ENCODE measurements around the gene XPC. TPM values are rescaled to one million over a fixed set of nuclear protein-coding genes. Genes with fewer than 3 reads are reported as not detected.

XPC gene
- polyA plus RNA-seq, 3 donors: 13.4 to 22.0 (median 15.5) TPM

- Mint-ChIP-seq H3K4me3 (no peak overlapping the region), H3K36me3 (peaks cover 56 to 69% of the 10 kb centered on the region in 2 donors), H3K27me3 (ENCODE audit: low read depth in 3 of 3) (no peaks in the 10 kb centered on the region), H3K27ac (no peak overlapping the region), H3K4me1 (peaks cover 6% of the 10 kb centered on the region), H3K9me3 (no peaks in the 10 kb centered on the region)
- H3K27ac ChIP-seq (ENCODE audit: low read depth in 1 of 2, low read length in 2 of 2): no peak overlapping the region
- H2AFZ ChIP-seq (ENCODE audit: insufficient read depth, low read depth, low read length, poor library complexity, severe bottlenecking): no peak overlapping the region
- 100% methylated on average over 1 of the region's 4 CpGs for WGBS (ENCODE audit: insufficient coverage)
- H3K36me3 ChIP-seq (replicated peaks in 1 of 2; ENCODE audit: control insufficient read depth in 1 of 2, insufficient read depth in 2 of 2, low read length in 2 of 2): peaks cover 30 to 56% of the 10 kb centered on the region in 2 donors
- intact Hi-C loops (cut with micrococcal nuclease): no loop called here
- H3K79me2 ChIP-seq (ENCODE audit: insufficient read depth, low read length): peaks cover 9% of the 10 kb centered on the region
- no peak for TF ChIP-seq CTCF (IDR thresholded peaks at IDR 0.05)
- DNase-seq: no peak
- H4K20me1 ChIP-seq (ENCODE audit: insufficient read depth, low read length): no peaks in the 10 kb centered on the region
- no peak overlapping the region for H3K4me2 ChIP-seq (replicated peaks; ENCODE audit: extremely low read depth, low read length, poor library complexity, severe bottlenecking)
- H3K4me1 ChIP-seq (ENCODE audit: control insufficient read depth in 1 of 2, insufficient read depth in 2 of 2, low read length in 2 of 2): no peaks in the 10 kb centered on the region
- no peaks in the 10 kb centered on the region for H3K9me3 ChIP-seq (replicated peaks in 1 of 2; ENCODE audit: control insufficient read depth in 1 of 2, insufficient read depth in 1 of 2, low read length in 2 of 2)
- no peak overlapping the region for H3K4me3 ChIP-seq (replicated peaks in 1 of 3; ENCODE audit: low read depth in 2 of 3, low read length in 3 of 3)
- H3K9ac ChIP-seq (ENCODE audit: insufficient read depth, low read length, poor library complexity, severe bottlenecking): no peak overlapping the region
- H3K27me3 ChIP-seq (ENCODE audit: control insufficient read depth in 2 of 2, insufficient read depth in 2 of 2, low read length in 2 of 2): no peaks in the 10 kb centered on the region
These were observed 16.5 kb upstream of the XPC start for GRCh38 chr3:14194865-14195264.

- H3K9me3 ChIP-seq (replicated peaks in 1 of 2; ENCODE audit: control insufficient read depth in 1 of 2, insufficient read depth in 1 of 2, low read length in 2 of 2): no peaks in the 10 kb centered on the region
- no peak for TF ChIP-seq CTCF (IDR thresholded peaks at IDR 0.05)
- H3K4me2 ChIP-seq (replicated peaks; ENCODE audit: extremely low read depth, low read length, poor library complexity, severe bottlenecking): no peak overlapping the region
- H4K20me1 ChIP-seq (ENCODE audit: insufficient read depth, low read length): no peaks in the 10 kb centered on the region
- H3K27me3 ChIP-seq (ENCODE audit: control insufficient read depth in 2 of 2, insufficient read depth in 2 of 2, low read length in 2 of 2): no peaks in the 10 kb centered on the region
- 100% methylated on average over 2 of the region's 4 CpGs for WGBS (ENCODE audit: insufficient coverage)
- H3K4me3 ChIP-seq (replicated peaks in 1 of 3; ENCODE audit: low read depth in 2 of 3, low read length in 3 of 3): no peak overlapping the region
- no peak overlapping the region for H3K27ac ChIP-seq (ENCODE audit: low read depth in 1 of 2, low read length in 2 of 2)
- intact Hi-C loops (cut with micrococcal nuclease): no loop called here
- Mint-ChIP-seq H3K4me1 (peaks cover 6% of the 10 kb centered on the region), H3K27me3 (ENCODE audit: low read depth in 3 of 3) (no peaks in the 10 kb centered on the region), H3K4me3 (no peak overlapping the region), H3K27ac (no peak overlapping the region), H3K36me3 (peaks cover 48 to 71% of the 10 kb centered on the region in 2 donors), H3K9me3 (no peaks in the 10 kb centered on the region)
- no peak for DNase-seq
- H3K79me2 ChIP-seq (ENCODE audit: insufficient read depth, low read length): peaks cover 23% of the 10 kb centered on the region
- H3K4me1 ChIP-seq (ENCODE audit: control insufficient read depth in 1 of 2, insufficient read depth in 2 of 2, low read length in 2 of 2): no peaks in the 10 kb centered on the region
- H3K9ac ChIP-seq (ENCODE audit: insufficient read depth, low read length, poor library complexity, severe bottlenecking): no peak overlapping the region
- peaks cover 41 to 50% of the 10 kb centered on the region in 2 donors for H3K36me3 ChIP-seq (replicated peaks in 1 of 2; ENCODE audit: control insufficient read depth in 1 of 2, insufficient read depth in 2 of 2, low read length in 2 of 2)
- H2AFZ ChIP-seq (ENCODE audit: insufficient read depth, low read depth, low read length, poor library complexity, severe bottlenecking): no peak overlapping the region
These were observed 9.8 kb upstream of the XPC start for GRCh38 chr3:14188041-14188754.

Data from CD14-positive monocyte (primary cell).